Measurements from ENCODE around the gene LRRC4C.

Gene LRRC4C

DNA sequence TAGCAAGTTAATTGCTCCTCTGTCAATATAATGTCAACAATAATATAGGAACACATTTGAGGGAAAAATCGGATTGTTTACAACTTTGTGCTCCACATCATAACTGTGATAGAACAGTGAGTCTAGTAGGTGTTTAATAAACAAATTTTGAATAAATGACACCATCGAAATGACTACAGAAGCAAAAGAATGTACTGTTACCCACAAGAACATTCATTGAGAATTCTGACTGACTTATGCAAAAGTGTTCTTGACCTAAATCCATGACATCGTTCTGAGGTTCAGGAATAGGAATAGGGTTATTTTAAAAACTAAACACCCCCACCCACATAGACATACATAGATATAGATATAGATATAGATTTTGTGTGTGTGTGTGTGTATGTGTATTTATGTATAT lies 8.4 kb downstream of the LRRC4C start:
- no peak overlapping the region for H3K4me3 ChIP-seq (ENCODE audit: low read depth, low read length)
- TF ChIP-seq, protein P1, sequence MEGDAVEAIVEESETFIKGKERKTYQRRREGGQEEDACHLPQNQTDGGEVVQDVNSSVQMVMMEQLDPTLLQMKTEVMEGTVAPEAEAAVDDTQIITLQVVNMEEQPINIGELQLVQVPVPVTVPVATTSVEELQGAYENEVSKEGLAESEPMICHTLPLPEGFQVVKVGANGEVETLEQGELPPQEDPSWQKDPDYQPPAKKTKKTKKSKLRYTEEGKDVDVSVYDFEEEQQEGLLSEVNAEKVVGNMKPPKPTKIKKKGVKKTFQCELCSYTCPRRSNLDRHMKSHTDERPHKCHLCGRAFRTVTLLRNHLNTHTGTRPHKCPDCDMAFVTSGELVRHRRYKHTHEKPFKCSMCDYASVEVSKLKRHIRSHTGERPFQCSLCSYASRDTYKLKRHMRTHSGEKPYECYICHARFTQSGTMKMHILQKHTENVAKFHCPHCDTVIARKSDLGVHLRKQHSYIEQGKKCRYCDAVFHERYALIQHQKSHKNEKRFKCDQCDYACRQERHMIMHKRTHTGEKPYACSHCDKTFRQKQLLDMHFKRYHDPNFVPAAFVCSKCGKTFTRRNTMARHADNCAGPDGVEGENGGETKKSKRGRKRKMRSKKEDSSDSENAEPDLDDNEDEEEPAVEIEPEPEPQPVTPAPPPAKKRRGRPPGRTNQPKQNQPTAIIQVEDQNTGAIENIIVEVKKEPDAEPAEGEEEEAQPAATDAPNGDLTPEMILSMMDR (IDR thresholded peaks at IDR 0.05; ENCODE audit: low read depth, low read length): no peak

DNA sequence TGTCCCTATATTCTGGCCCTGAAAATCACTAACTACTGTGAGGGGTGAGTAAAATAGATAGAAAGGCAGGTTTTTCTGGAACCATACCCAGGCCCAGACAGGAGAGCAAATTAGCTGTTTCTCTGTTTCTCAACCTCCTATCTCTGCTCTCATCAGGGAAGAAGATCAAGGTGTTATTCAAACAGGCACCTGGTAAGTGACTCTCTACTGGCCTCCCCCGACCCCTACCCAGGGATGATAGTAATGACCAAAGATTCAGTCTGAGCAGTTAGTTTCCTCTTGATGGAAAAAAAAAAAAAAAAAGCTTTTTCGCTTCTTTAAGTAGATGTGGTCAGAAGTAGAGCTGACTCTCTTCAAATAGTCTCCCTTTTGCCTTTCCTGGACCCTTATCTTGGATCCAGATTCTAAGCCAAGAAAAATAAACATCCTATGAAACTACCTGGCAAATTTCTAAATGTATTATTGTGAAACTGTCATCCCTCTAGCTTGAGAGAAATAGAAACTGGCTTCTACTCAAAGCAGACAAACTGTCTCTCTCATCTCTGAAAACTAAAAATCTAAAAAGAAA lies 9.9 kb downstream of the LRRC4C start:
- TF ChIP-seq, protein P1 (IDR thresholded peaks at IDR 0.05; ENCODE audit: low read depth, low read length): no peak
- no peak overlapping the region for H3K4me3 ChIP-seq (ENCODE audit: low read depth, low read length)

DNA sequence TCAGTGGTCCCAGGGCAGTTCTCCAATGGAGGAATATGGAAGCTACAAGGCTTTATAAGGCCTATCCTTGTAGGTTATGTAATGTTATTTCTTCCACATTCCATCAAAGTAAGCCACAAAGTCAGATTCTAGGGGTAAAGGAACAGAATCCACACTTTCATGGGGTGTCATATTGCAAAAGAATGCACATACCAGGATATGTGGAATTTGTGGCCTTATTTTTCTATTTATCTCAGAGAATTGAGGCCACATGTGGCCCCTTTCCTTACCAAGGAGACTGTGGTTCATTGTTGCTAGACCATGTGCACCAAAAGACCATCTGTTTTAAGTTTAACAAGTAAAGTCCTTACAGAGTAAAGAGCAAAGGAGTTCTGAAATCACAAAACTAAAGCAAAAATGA lies 12.9 kb downstream of the LRRC4C start:
- H3K4me3 ChIP-seq (ENCODE audit: low read depth, low read length): no peak overlapping the region

DNA sequence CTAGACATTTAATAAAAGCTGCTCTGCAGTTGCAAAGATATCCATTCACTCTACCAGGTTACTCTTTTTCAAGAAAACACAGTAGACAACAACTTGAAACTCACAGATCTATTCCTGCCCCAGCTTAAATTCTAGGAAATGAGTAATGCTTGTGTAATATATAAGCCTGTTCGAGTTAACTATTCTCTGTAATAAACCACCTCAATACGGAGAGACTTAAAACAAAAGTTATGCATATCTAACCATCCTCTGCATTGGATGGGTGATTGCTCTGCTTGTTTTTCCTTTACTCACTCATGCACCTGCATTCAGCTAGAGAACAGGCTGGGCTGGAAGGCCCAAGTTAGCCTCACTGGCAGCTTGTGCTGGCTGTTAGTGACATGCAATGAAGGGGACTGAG lies 13.3 kb downstream of the LRRC4C start:
- TF ChIP-seq, protein P1 (IDR thresholded peaks at IDR 0.05; ENCODE audit: low read depth, low read length): no peak
- no peak overlapping the region for H3K4me3 ChIP-seq (ENCODE audit: low read depth, low read length)

More for the DNA sequence above, 12.9 kb downstream of the LRRC4C start:
- TF ChIP-seq, protein P1 (IDR thresholded peaks at IDR 0.05; ENCODE audit: low read depth, low read length): no peak

DNA sequence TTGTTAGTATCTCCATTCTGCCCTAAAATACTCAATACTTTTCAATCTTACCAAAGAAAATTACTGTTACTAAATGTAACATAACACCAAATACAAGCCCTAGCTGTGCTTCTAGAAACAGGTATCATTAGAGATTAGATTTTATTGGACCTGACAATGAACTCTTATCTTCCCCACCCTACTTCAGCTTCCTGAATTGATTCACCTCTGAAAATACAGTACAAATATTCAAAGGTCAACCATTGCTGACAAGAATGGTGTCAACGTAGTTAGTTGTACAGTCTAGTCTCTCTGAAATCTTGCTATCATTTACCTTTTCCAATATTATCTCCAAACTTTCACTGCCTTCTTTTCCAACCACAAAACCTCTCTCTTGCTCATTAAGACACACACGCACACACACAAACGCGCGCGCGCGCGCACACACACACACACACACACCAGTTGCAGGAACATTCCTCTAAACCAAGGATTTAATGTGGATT lies 22.4 kb downstream of the LRRC4C start:
- TF ChIP-seq, protein P1 (IDR thresholded peaks at IDR 0.05; ENCODE audit: low read depth, low read length): no peak
- H3K4me3 ChIP-seq (ENCODE audit: low read depth, low read length): no peak overlapping the region

DNA sequence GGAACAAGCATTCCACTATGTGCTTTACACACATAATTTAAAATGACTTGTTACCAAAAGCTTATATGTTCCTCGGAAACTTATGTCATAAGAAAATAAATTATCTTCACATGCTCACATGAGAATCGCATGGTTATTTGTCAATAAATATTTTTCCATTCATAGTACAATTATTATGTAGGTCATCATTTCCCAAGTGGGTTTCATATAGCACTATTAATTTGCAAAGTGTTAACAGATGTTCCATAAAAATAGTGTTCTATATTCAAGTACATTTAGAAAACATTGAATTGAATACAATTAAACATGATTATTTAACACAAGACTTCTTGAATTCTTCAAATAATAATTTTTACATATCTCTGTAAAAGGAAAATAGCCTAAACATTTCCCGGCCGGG lies 23.9 kb downstream of the LRRC4C start:
- TF ChIP-seq, protein P1 (IDR thresholded peaks at IDR 0.05; ENCODE audit: low read depth, low read length): no peak
- no peak overlapping the region for H3K4me3 ChIP-seq (ENCODE audit: low read depth, low read length)

DNA sequence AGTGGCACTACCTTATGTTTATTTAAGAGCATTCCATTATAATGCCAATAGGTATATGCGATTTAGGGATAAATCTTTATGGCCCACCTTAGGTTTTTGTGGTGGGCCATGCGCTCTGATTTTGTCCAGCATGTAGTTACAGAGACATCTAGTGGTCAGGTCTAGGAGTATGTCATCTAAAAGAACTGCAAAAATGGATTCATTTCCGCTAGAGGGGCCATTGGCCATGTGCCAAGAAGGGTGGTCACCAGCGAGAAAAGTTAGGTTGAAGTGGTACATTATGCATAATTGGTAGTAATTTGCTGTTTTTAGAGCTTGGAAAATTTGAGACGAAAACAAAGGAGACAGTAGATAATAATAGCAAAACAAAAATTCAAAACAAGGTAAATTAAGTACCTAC lies 27.7 kb downstream of the LRRC4C start:
- TF ChIP-seq, protein P1 (IDR thresholded peaks at IDR 0.05; ENCODE audit: low read depth, low read length): no peak
- no peak overlapping the region for H3K4me3 ChIP-seq (ENCODE audit: low read depth, low read length)

All from WI38 (cell line).